B cell (primary cell): ENCODE results near the gene AKT3. TPM values are rescaled to one million over a fixed set of nuclear protein-coding genes. Genes with fewer than 3 reads are reported as not detected.

Source experiments
- ATAC-seq: fragments of 200-7000 bp; cut with Tn5 transposase; one replicate; pipeline ENCODE4 v1.10.0; 2021; ENCODE audit warnings: low read depth, mild to moderate bottlenecking, moderate number of reproducible peaks, moderate library complexity
- CTCF ChIA-PET: fragments of 350-600 bp; sonication (Branson Sonifier 250); formaldehyde crosslinking; loops from one replicate; lab custom pipeline; 2021; ENCODE audit warnings: antibody characterized with exemption, inconsistent platforms; lab: Charles Lee
- POLR2A ChIA-PET: fragments of 350-600 bp; sonication (Branson Sonifier 250); formaldehyde crosslinking; loops from one replicate; lab custom pipeline; 2021; ENCODE audit warnings: antibody characterized with exemption; lab: Charles Lee
- DNase-seq: peaks from one replicate; pipeline ENCODE4 v3.0.0; 2013
- H2AFZ ChIP-seq: 2 replicates; pipeline ENCODE4 v1.6.1; 2012; ENCODE audit warnings: mild to moderate bottlenecking, low read depth, low read length; ENCODE audit not compliant: insufficient read depth, poor library complexity, severe bottlenecking
- H3K27ac ChIP-seq, 2 donors: 1 replicate in 1 of 2; 2 replicates in 1 of 2; pipeline ENCODE4 v1.5.1; 2012 to 2013; ENCODE audit warnings: low read length in 2 of 2, mild to moderate bottlenecking in 2 of 2, moderate library complexity in 1 of 2
- H3K27me3 ChIP-seq, 4 experiments: fragments of 200-600 bp in 1 of 4; sonication (generic) in 1 of 4; replicated peaks in 1 of 4; 1 replicate in 2 of 4; 2 replicates in 2 of 4; pipeline versions ENCODE4 v1.6.1 to v1.7.0; 2013 to 2016; ENCODE audit warnings: low read length in 3 of 4, mild to moderate bottlenecking in 2 of 4, mixed read lengths in 1 of 4, moderate library complexity in 1 of 4; ENCODE audit not compliant: insufficient read depth in 4 of 4, control insufficient read depth in 3 of 4; ENCODE audit errors: control extremely low read depth in 1 of 4
- H3K36me3 ChIP-seq, 2 experiments: replicated peaks in 1 of 2; 1 replicate in 1 of 2; 2 replicates in 1 of 2; pipeline versions ENCODE4 v1.6.1 to v1.7.1; 2013; ENCODE audit warnings: low read length in 1 of 2; ENCODE audit not compliant: insufficient read depth in 2 of 2, control insufficient read depth in 1 of 2; ENCODE audit errors: control extremely low read depth in 1 of 2, extremely low read depth in 1 of 2
- H3K4me1 ChIP-seq, 2 donors: fragments of 200-600 bp in 1 of 2; sonication (generic) in 1 of 2; 1 replicate in 1 of 2; 2 replicates in 1 of 2; pipeline versions ENCODE4 v1.5.1 to v1.6.1; 2013 to 2017; ENCODE audit warnings: low read length in 2 of 2; ENCODE audit not compliant: control insufficient read depth in 2 of 2, insufficient read depth in 2 of 2
- H3K4me2 ChIP-seq: replicated peaks from 2 replicates; pipeline ENCODE3; 2012; ENCODE audit warnings: mild to moderate bottlenecking, low read depth, low read length; ENCODE audit not compliant: poor library complexity, severe bottlenecking
- H3K4me3 ChIP-seq, 5 experiments: fragments of 200-600 bp in 1 of 5; sonication (generic) in 1 of 5; 1 replicate in 3 of 5; 2 replicates in 2 of 5; pipeline versions ENCODE4 v1.5.1 to v1.7.0; 2011 to 2016; ENCODE audit warnings: low read length in 4 of 5, mild to moderate bottlenecking in 4 of 5, low read depth in 2 of 5, control low read depth in 1 of 5, moderate library complexity in 1 of 5; ENCODE audit not compliant: insufficient read depth in 1 of 5; ENCODE audit errors: control extremely low read depth in 1 of 5, extremely low read depth in 1 of 5
- H3K79me2 ChIP-seq: fragments of 200-600 bp; sonication (generic); one replicate; pipeline ENCODE4 v1.6.0; 2016; ENCODE audit warnings: low read length; ENCODE audit not compliant: control insufficient read depth, insufficient read depth
- H3K9ac ChIP-seq: fragments of 200-600 bp; sonication (generic); 2 replicates; pipeline ENCODE4 v1.6.1; 2017; ENCODE audit warnings: mild to moderate bottlenecking, low read length, moderate library complexity
- H3K9me3 ChIP-seq, 3 donors: one replicate each; pipeline versions ENCODE4 v1.6.1 to v1.7.1; 2013; ENCODE audit warnings: low read length in 2 of 3; ENCODE audit not compliant: control insufficient read depth in 2 of 3, insufficient read depth in 1 of 3; ENCODE audit errors: control extremely low read depth in 1 of 3
- H4K20me1 ChIP-seq: 2 replicates; pipeline ENCODE4 v1.6.0; 2012; ENCODE audit warnings: mild to moderate bottlenecking, low read length; ENCODE audit not compliant: insufficient read depth, control insufficient read depth, poor library complexity, severe bottlenecking
- H3K27ac Mint-ChIP-seq: one replicate; pipeline ENCODE4 v1.8.0; 2021; ENCODE audit warnings: mixed read lengths
- H3K27me3 Mint-ChIP-seq: one replicate; pipeline ENCODE4 v1.8.0; 2021; ENCODE audit warnings: mixed read lengths
- H3K4me1 Mint-ChIP-seq: one replicate; pipeline ENCODE4 v1.8.0; 2021; ENCODE audit warnings: mixed read lengths
- H3K4me3 Mint-ChIP-seq: one replicate; pipeline ENCODE4 v1.8.0; 2021; ENCODE audit warnings: mixed read lengths
- H3K9me3 Mint-ChIP-seq: one replicate; pipeline ENCODE4 v1.8.0; 2022; ENCODE audit warnings: mixed read lengths; ENCODE audit not compliant: insufficient read depth
- EZH2 ChIP-seq: IDR thresholded peaks from 2 replicates; pipeline ENCODE4 v1.6.1; 2012; ENCODE audit warnings: borderline replicate concordance, low read depth, mild to moderate bottlenecking, moderate library complexity, low read length; ENCODE audit not compliant: insufficient read depth, poor library complexity, severe bottlenecking
- WGBS: methylation state at CpG from one replicate; pipeline ENCODE4 v1.1.5; 2013; ENCODE audit warnings: missing lambda C conversion rate; ENCODE audit not compliant: insufficient coverage; 5-methylcytosine and 5-hydroxymethylcytosine counted together
- intact Hi-C: fragments of 100-400 bp; cut with micrococcal nuclease; formaldehyde crosslinking; loops from one replicate; pipeline ENCODE4 v1.10.0; 2022
- polyA plus RNA-seq: library from polyadenylated mRNA; depleted of rRNA; stranded (reverse); fragments of >200 nt; gene quantifications from 2 replicates; pipeline ENCODE4 v1.2.3, GENCODE V29; 2012
- total RNA-seq, 2 donors: library from RNA; stranded (reverse); fragments of 120-200 nt in 1 of 2; gene quantifications; 1 replicate in 1 of 2; 2 replicates in 1 of 2; pipeline versions ENCODE4 v1.2.3 to v1.2.4, GENCODE V29; 2013 to 2022
- TF ChIP-seq, protein P1 (sequence below): fragments of 200-600 bp; IDR thresholded peaks from one replicate; pipeline ENCODE4 v1.8.0; 2022; ENCODE audit warnings: antibody characterized with exemption, mild to moderate bottlenecking

Gene AKT3
- total and polyA plus RNA-seq, 2 donors (not counting 1 experiment from before 2014, with no cell fraction given) = 4.4 to 148 TPM

DNA sequence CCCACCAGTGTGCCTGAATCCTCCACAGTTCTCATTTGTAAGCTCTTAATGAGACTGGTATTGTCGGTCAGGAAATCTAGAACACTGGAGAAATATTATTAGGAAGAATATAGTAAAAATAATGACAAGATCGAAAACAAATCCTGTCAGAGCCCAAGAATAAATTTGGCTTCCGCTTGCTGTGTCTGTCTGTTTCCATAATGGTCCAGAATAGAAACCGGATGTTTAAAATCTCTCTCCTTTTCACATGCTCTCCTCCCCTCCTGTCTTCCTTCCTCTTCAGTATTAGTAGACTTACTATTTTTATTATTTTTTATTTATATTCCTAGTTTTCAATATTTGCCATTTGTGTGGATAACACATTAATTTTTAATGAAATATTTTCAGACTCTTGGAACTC lies 406.5 kb downstream of the AKT3 start:
- POLR2A ChIA-PET = no interaction called here
- ATAC-seq (no peak), DNase-seq (no peak)
- Mint-ChIP-seq H3K27ac (no peak overlapping the region), H3K4me1 (peaks cover 32% of the 10 kb centered on the region), H3K27me3 (no peaks in the 10 kb centered on the region), H3K9me3 (no peaks in the 10 kb centered on the region), H3K4me3 (peak overlapping the region; percentile 56)
- WGBS = 67% methylated on average over 1 of the region's 4 CpGs
- H3K27me3 ChIP-seq = no peaks in the 10 kb centered on the region
- H3K4me3 ChIP-seq = no peak overlapping the region
- CTCF ChIA-PET = interaction anchor here (0.7 kb wide), 1 partner anchor 117 kb away, joined by 3 read pairs; no protein-coding TSS in a partner anchor
- H3K4me2 ChIP-seq = peak overlapping the region; percentile 58
- TF ChIP-seq EZH2 = no peak
- TF ChIP-seq, protein P1, sequence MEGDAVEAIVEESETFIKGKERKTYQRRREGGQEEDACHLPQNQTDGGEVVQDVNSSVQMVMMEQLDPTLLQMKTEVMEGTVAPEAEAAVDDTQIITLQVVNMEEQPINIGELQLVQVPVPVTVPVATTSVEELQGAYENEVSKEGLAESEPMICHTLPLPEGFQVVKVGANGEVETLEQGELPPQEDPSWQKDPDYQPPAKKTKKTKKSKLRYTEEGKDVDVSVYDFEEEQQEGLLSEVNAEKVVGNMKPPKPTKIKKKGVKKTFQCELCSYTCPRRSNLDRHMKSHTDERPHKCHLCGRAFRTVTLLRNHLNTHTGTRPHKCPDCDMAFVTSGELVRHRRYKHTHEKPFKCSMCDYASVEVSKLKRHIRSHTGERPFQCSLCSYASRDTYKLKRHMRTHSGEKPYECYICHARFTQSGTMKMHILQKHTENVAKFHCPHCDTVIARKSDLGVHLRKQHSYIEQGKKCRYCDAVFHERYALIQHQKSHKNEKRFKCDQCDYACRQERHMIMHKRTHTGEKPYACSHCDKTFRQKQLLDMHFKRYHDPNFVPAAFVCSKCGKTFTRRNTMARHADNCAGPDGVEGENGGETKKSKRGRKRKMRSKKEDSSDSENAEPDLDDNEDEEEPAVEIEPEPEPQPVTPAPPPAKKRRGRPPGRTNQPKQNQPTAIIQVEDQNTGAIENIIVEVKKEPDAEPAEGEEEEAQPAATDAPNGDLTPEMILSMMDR = no peak
- no peaks in the 10 kb centered on the region for H4K20me1 ChIP-seq
- intact Hi-C loops = no loop called here
- peak overlapping the region; percentile 31 for H3K9ac ChIP-seq
- H3K27ac ChIP-seq = peak overlapping the region in 1 of 2 donors; percentile 51
- H2AFZ ChIP-seq = peak overlapping the region; percentile 10
- no peaks in the 10 kb centered on the region for H3K9me3 ChIP-seq
- H3K36me3 ChIP-seq = no peaks in the 10 kb centered on the region
- peaks cover 17 to 19% of the 10 kb centered on the region in 2 donors for H3K4me1 ChIP-seq
- no peaks in the 10 kb centered on the region for H3K79me2 ChIP-seq

DNA sequence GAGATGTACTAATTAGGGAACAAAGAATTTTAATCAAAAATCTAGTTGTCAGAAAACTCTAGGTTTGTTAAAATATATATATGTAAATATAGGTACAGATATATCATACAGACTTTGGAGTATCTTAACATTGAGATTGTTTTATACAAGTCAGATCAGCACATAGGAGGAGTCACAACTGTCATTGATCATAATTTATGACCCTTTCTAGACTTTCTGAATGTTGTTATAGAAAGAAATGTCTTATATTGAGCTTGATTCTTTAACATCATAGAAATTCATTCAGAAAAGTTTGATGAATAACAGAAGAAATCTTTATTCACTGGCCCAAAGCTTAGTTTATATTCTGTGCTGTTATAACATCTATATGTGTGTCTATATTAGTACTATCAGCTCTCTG lies 408.4 kb downstream of the AKT3 start:
- CTCF ChIA-PET = interaction anchor here (0.5 kb wide), 1 partner anchor 744 kb away, joined by 3 read pairs; no protein-coding TSS in a partner anchor
- peaks cover 14 to 17% of the 10 kb centered on the region in 2 donors for H3K4me1 ChIP-seq
- Mint-ChIP-seq H3K4me3 (no peak overlapping the region), H3K27ac (no peak overlapping the region), H3K27me3 (no peaks in the 10 kb centered on the region), H3K4me1 (peaks cover 23% of the 10 kb centered on the region), H3K9me3 (no peaks in the 10 kb centered on the region)
- H3K79me2 ChIP-seq = no peaks in the 10 kb centered on the region
- no peak overlapping the region for H3K4me3 ChIP-seq
- H3K4me2 ChIP-seq = no peak overlapping the region
- H3K27me3 ChIP-seq = no peaks in the 10 kb centered on the region
- H4K20me1 ChIP-seq = no peaks in the 10 kb centered on the region
- TF ChIP-seq, protein P1 = no peak
- TF ChIP-seq EZH2 = no peak
- H3K9me3 ChIP-seq = no peaks in the 10 kb centered on the region
- DNase-seq (no peak), ATAC-seq (no peak)
- POLR2A ChIA-PET = no interaction called here
- H3K27ac ChIP-seq = no peak overlapping the region
- intact Hi-C loops = no loop called here
- H2AFZ ChIP-seq = no peak overlapping the region
- H3K9ac ChIP-seq = no peak overlapping the region
- no peaks in the 10 kb centered on the region for H3K36me3 ChIP-seq
